NCI-H460 (cell line): ENCODE results near the gene CTTN. TPM values are rescaled to one million over a fixed set of nuclear protein-coding genes. Genes with fewer than 3 reads are reported as not detected.

Experiments used
- DNase-seq: peaks from one replicate; pipeline ENCODE4 v3.0.0-alpha.2; 2016; ENCODE audit warnings: low read depth; ENCODE audit errors: extremely low read depth
- polyA plus RNA-seq: library from polyadenylated mRNA; depleted of rRNA; stranded (reverse); fragments of >200 nt; gene quantifications from 2 replicates; pipeline ENCODE4 v1.2.3, GENCODE V29; 2014; cell fraction: nucleus; rRNA removed
- total RNA-seq: library from RNA; depleted of rRNA; stranded (reverse); fragments of >200 nt; shearing (Covaris generic); gene quantifications from 2 replicates; pipeline ENCODE4 v1.2.3, GENCODE V29; 2014; rRNA removed

CTTN gene
- total RNA-seq, result 61.7 and 67.7 TPM in 2 replicates
- 266 and 344 TPM in 2 replicates for polyA plus RNA-seq

DNA sequence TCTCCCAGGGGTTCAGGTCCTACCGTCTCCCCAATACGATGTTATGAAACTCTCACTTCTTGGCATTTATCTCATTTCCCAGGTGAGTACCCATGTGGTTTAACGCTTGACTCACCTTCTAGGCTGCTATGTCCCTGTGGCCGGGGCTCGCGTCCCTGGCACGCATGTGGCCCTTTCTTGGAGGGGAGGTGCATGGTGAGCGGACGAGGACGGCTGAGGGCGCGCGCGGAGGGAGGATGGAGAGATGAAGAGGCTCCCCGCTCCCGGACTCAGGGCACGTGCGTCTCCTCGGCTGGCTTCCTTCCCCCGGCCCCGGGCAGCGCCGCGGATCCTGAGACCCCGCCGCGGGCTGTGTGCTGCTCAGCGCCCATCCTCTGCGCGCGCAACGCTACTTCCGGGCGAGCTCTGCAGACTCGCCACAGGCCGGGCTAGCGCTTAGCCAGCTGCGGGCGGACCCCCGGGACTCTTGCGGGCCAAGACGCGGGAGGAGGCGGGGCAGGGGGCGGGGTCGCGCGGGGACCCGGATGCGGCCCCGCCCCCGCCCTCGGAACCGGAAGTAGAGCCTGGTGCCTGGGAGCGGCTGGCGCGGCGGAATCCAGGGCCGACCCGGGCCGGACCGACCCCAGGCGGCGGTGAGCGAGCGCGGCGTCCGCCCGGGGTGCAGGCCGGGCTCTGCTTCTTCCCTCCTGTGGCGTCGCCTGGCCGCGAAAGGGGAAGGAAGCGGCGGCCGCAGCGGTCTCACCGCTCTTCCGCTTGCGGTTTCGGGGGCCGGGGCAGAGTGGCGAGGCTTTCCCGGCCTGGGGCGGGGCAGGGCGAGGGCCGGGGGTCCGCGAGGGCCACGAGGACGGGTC lies at the start of gene CTTN:
TSS of gene CTTN (plus strand) at position 547 of the 851 bp plus-strand sequence. CDS start 8,769 bp downstream, outside the sequence.
- DNase-seq, result peak; percentile 63

DNA sequence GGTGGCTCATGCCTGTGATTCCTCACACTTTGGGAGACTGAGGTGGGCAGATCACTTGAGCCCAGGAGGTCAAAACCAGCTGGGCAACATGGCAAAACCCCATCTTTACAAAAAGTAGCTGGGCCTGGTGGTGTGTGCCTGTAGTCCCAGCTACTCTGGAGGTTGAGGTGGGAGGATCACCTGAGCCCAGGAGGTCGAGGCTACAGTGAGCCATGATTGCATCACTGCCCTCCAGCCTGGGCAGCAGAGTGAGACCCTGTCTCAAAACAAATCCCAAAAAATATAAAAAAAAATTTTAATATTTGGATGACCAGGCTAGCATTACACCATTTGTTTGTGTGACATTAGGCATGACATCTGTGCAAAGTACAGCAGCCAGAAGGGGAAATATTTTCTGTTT lies 49.7 kb upstream of the CTTN start:
- no peak for DNase-seq

DNA sequence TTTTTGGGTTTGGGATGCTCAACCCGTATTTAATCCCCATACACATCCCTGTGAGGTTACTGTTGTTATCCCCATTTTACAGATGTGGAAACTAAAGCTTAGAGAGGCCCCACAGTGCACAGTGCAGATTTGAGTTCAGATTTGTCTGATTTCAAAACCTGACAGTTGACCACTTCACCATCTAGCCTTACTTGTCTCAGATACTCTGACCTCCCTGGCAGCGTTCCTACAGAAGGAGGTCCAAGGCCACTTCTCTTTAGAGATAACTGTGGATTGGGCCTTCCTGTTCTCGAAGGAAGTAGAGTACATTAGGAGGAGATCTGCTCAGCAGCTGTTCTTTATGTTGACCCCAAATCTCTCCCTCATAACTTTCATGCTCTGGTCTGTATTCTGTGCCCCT lies 46.7 kb upstream of the CTTN start:
- no peak for DNase-seq

DNA sequence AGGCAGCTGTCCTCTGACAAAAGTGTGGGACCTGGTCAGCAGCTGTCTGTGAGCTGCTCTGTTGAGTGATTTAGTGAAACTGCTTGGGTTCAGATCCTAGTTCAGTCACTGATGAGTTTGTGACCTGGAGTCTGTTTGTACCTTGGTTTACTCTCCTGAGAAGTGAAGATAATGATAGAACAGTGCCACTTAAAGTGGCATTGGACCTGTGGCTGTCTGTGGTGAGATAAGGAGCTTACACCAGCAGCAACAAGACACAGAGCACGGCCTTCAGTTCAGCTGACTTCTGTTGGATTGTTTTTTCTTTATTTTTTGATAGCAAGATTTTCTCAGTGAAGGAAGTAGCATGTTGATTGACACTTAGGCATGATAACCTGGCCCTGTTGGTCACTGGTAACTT lies 46.2 kb upstream of the CTTN start:
- no peak for DNase-seq

DNA sequence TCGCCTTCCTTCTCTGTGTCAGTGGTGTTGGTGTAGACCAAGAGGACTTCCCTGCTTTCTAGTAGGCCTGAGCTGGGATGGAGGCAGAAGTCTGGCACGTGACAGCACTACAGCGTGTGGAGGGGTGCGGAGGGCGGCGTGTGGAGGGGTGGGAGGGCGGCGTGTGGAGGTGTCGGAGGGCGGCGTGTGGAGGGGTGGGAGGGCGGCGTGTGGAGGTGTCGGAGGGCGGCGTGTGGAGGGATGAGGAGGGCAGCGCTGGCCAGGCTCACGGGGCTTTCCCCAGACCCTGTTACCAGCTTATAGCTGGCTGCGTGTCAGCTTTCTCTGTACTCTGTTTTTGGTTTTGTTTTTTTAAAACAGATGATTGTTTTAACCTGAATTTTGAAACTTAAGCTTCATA lies 45.7 kb upstream of the CTTN start:
- no peak for DNase-seq

DNA sequence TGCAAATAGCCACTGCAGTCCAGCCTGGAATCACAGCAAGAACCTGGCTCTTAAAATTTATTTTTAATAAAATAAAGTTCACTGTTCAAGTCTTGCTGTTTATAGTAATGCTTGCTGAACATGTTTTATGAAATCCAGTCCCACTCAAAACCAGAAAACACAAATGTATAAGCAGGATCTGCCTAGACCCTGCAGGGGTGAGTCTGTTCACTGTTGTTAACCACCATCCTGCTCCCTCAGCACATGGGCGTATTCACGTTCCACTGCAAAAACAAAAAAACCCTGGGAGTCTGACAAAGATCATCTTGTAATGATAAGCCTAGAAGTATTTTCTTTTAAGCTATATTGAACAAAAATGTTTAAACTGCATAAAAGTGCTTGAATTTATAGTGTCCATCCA lies 45.0 kb upstream of the CTTN start:
- no peak for DNase-seq

DNA sequence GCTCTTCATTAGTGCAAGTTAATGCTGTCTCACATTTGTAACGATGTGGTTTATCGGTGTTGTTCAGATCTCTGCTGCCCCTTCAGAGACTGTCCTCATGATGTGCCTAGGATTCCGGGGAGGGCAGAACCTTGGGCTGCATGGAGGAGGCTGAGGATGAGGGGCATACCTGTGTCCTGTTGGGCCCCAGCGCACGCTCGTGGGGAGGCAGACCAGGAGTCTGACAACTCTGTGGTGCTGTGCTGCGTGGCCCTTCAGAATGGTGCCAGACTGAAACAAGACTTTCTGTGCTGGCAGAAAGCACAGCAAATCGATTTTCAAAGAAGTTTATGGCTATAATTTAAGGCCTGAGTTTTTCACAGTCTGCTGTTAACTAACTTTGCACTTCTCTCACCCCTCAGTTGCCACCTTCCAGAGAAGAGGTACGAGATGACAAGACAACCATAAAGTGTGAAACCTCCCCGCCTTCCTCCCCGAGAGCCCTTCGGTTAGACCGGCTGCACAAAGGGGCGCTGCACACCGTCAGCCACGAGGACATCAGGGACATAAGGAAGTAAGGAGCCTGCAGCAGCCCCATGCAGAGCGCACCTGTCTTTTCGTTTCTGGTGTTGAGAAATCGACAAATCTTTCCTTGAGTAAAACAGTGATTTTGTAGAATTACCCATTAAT lies 44.3 kb upstream of the CTTN start:
- DNase-seq, result no peak

DNA sequence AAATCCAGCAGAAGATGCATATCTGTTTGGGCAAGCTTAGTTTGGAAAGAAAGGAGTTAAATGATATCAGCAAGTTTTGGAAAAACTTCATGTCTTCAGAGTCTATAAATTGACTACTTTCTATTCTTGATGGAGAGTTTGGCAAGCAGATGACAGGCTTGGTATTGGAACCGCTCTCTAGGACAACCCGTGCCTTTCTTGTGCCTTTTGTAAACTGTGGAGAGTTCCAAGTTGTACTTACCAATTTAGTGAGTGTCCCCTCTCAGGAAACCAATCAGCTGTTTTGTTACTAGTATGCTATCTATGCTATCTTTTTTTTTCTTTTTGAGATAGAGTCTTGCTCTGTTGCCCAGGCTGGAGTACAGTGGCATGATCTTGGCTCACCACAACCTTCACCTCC lies 43.7 kb upstream of the CTTN start:
- DNase-seq, result no peak

DNA sequence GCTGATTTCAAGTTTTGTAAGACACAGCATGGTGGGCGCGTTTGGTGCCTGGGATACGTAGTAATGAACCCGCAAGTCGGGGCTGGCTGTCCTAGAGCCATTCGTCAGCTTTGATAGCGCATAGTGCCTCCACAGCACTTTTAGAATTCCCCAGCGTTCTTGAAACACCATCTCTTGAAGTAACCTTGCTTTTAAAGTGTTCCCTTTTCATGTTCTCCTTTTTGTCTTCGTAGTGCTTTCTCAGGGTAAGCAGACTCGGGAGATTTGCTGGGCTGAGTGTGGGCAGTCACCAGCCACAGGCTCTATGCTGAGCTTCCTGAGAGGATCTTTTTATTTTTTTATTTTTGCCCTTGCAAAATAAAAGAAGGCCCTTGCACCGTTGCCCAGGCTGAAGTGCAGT lies 39.6 kb upstream of the CTTN start:
- no peak for DNase-seq

DNA sequence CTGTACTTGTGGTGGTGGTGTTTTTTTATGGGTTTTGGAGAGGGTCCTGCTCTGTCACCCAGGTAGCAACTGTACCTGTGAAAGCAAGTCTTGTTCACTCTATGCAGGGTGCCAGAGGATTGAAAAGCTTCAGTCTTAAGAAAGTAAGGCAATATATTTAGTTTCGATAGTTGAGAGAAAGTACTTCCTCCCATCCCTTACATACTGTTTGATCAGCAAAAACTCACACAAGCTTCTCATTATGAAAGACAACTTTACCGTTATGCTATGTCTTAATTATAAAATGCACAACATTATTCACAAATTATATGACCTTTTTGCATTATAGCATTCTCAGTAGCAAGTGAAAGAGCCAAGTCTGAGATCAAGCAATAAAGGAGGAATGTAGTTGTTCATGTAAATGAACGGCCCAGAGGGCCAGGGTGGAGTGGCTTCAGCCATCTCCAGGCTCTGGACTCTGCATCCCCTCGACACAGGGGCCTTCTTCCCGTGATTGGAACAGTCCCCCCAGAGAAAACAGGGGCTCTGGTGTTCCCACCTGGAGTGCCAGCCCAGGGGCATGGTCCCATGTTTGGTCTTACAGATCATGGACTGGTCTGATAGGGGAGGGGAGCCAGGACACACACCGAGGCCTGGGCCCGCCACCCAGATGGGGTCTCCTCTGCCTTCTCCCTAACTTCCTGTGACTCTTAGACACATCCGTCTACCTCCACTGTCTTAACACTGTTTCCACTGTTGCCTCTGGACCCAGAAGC lies 38.7 kb upstream of the CTTN start:
- DNase-seq, result no peak

DNA sequence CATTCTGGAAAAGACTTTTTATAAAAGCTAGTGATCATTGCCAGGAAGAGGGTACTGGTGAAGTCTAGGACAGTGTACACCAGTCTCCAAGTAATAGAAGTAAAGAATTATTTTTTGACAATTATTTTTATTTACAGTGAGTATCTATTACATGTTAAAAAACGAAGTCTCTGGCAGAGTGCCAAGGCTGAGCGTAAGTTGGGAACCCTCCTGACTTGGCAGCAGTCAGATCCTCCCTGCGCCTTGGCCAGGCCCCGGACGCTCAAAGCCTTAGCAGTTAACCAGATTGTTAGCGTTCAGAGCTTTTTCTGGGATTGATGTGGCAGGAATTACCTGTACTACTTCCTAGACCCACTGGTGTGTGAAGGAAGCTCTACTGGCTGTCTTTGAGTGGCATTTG lies 38.1 kb upstream of the CTTN start:
- no peak for DNase-seq

DNA sequence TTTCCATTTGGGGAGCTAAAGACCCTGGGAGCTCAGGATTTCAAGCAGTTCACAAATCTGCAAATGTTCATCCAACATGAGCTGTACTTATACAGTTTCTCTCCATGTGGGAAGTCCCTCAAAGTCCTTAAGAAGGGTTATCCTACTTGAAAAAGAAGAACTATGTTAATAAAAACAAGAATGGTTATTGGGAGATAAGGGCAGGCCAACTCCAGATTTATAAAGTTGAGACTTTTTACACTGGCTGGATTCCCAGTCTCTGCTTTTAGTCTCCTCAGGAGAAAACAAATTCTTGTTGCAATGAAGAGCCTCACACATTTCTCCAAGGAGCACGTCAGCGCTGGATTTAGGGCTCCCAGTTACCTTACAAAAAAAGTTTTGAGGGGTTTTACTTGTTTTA lies 34.2 kb upstream of the CTTN start:
- no peak for DNase-seq

DNA sequence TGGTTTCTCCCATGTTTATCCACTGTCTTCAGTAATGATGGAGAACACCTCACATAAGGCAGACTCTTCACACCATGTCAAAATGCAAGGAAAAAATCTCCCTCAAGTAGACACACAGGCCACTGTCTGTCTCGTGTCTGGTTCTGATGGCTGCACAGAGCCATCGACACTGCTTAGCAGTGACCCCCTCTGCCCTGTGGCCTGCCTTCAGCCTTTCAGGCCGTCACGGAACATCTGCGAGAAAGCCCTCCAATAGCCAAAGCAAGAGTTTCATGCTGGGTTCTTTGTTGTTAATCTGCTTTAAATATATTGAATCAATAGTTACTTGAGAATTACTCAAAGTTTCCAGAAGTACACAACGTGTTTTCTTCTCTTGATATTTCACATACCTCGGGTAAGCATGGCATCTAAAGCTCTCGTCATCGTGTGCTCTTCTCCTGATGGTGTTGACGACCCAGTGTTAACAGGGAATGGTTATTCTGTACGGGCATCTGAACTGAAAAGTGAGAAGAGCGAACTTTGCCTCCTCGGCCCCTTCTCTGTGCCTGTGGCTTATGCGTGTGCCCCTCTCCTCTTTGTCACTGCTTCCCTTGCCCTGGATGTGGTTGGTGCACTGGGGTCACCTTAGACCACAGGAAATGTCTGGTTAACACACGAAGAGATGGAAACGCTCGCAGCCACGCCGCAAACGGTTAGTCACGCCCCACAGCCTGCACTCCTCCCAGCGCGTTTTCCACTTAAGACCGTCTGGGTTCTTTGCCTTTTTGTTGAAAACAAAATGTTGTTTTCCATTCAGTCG lies 33.4 kb upstream of the CTTN start:
- no peak for DNase-seq

DNA sequence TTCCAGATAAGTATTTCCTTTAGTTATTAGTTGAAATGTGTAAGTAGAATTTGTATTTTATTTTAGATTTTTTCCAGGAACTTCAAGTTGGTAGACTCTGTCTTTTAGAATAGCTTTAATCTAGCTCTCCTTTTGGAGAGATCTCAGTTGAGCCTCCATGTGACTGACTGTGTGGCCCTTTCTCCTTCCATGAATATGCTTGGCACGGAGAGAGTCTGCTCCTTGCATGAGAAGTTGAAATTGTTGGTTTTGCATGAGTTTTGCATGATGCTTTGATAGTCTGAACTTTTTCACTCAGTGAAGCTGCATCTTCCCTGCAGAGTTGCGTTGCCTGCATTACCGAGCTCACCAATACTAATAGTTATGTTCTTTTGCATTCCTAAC lies 32.8 kb upstream of the CTTN start:
- DNase-seq, result no peak

DNA sequence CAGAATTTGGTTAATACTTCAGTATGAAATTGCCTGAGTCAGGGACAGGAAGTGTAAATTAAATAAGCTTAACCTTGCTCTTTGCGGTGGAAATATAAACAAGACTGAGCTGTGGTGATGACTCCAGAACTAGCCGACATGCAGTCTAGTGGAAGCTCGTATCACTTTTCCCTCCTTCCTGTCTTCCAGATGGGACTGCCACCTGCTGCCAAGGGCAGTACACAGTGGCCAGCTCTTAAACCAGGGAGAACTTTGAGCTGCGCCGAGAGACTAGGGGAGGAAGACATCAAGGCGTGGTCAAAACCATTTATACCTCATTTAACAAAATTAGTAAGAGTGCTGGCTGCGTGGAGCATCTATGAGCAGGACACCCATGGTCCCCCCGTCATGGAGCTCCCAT lies 31.3 kb upstream of the CTTN start:
- DNase-seq, result no peak

DNA sequence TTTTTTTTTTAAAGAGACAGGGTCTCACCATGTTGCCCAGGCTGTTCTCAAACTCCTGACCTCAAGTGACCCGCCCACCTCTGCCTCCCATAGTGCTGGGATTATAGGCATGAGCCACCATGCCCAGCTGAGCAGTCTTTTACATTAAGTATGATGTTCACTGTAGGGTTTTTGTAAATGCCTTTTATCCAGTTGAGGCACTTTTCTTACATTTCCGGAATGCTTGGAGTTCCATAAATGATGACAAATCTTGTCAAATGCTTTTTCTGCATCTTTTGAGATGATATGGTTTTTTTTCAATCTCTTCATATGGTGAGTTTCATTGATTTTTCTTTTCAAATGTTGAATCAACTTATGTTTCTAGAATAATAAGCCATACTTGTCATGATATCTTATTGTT lies 29.4 kb upstream of the CTTN start:
- no peak for DNase-seq

DNA sequence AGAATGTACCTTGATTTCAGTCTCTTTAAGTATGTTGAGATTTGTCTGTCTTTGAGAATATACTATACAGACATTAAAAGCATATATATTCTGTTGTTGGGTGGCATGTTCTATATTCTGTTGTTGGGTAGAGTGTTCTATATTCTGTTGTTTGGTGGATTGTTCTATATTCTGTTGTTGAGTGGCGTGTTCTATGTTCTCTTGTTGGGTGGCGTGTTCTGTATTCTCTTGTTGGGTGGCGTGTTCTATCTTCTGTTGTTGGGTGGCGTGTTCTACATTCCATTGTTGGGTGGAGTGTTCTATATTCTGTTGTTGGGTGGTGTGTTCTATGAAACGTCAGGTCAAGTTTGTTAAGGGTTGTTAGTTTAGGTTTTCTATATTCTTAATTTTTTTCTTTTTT lies 27.1 kb upstream of the CTTN start:
- no peak for DNase-seq

DNA sequence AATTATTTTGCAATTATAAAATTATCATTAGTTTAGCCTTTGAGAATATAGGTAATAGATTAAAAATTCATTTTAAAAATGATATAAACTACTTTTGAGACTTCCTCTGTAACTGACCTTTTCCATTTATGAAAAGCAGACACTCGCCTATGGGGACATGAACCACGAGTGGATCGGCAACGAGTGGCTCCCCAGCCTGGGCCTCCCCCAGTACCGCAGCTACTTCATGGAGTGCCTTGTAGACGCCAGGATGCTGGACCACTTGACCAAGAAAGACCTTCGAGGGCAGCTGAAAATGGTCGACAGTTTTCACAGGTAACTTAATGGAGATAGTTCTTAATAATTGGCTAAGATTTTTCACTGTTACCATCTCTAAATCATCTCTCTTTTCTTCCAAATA lies 26.3 kb upstream of the CTTN start:
- DNase-seq, result no peak

DNA sequence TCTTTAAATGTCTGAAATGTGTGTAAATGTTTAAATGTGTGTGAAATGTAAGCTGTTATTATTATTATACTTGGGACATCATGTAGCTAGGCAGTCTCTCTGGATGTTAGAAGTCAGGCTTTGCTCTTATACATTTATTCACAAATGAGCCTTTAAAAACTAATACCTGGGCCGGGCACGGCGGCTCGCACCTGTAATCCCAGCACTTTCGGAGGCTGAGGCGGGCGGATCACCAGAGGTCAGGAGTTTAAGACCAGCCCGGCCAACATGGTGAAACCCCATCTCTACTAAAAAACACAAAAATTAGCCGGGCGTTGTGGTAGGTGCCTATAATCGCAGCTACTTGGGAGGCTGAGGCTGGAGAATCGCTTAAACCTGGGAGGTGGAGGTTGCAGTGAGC lies 21.7 kb upstream of the CTTN start:
- DNase-seq, result no peak

DNA sequence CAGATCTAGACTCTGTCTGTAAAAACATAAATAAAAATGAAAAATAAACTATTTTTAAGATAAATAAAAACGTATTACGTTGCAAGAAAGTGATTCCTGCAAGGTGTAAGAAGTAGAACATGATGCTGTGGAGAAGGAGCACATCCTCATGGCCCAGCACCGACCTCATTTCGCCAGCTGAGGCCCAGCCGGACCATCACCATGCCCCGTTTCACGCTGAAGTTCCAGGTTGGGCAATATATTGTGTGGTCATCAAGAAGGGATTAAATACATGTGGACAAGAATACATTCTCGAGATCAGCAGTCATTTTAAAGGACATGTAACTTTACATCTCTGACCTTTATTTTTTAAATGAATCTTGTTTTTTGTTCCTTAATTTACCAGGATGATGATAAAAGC lies 20.7 kb upstream of the CTTN start:
- DNase-seq, result no peak
